Mesendoderm (in vitro differentiated cells): ENCODE measurements around the gene TRIM41.
"Not testable (repeated sequence)": the region's sequence is repeated elsewhere in the genome, so short reads cannot be mapped to it uniquely, and the experiment has no call there.

Experiments used
- DNase-seq: peaks from one replicate; pipeline ENCODE4 v3.0.0; 2013
- H2AK5ac ChIP-seq: 2 replicates; pipeline ENCODE4 v1.6.1; 2013; ENCODE audit warnings: low read length, inconsistent platforms
- H2BK120ac ChIP-seq: 2 replicates; pipeline ENCODE4 v1.6.1; 2013; ENCODE audit warnings: low read depth, mild to moderate bottlenecking, low read length, moderate library complexity, mixed read lengths
- H2BK15ac ChIP-seq: replicated peaks from 2 replicates; pipeline ENCODE4 v1.6.1; 2013; ENCODE audit warnings: low read depth, mild to moderate bottlenecking, moderate library complexity
- H2BK5ac ChIP-seq: 2 replicates; pipeline ENCODE4 v1.6.1; 2013; ENCODE audit warnings: low read length, inconsistent platforms
- H3K18ac ChIP-seq: 2 replicates; pipeline ENCODE4 v1.6.1; 2013; ENCODE audit warnings: mild to moderate bottlenecking, low read length, mixed read lengths
- H3K23ac ChIP-seq: one replicate; pipeline ENCODE4 v1.6.1; 2013; ENCODE audit warnings: low read length
- H3K27ac ChIP-seq: 2 replicates; pipeline ENCODE4 v1.5.1; 2013; ENCODE audit warnings: low read depth, mild to moderate bottlenecking, inconsistent platforms, low read length, moderate library complexity
- H3K27me3 ChIP-seq: 2 replicates; pipeline ENCODE4 v1.6.1; 2013; ENCODE audit warnings: low read length, control low read depth, mild to moderate bottlenecking, inconsistent platforms; ENCODE audit not compliant: insufficient read depth, poor library complexity
- H3K36me3 ChIP-seq: 2 replicates; pipeline ENCODE4 v1.6.1; 2013; ENCODE audit warnings: low read length, inconsistent platforms; ENCODE audit not compliant: control insufficient read depth, insufficient read depth
- H3K4ac ChIP-seq: one replicate; pipeline ENCODE4 v1.6.1; 2013; ENCODE audit warnings: low read depth, mild to moderate bottlenecking, low read length, moderate library complexity
- H3K4me1 ChIP-seq: 2 replicates; pipeline ENCODE4 v1.6.1; 2013; ENCODE audit warnings: low read depth, low read length, inconsistent platforms; ENCODE audit not compliant: control insufficient read depth
- H3K4me2 ChIP-seq: 2 replicates; pipeline ENCODE4 v1.6.1; 2013; ENCODE audit warnings: low read length
- H3K4me3 ChIP-seq: 2 replicates; pipeline ENCODE4 v1.5.1; 2013; ENCODE audit warnings: mild to moderate bottlenecking, low read length
- H3K56ac ChIP-seq: one replicate; pipeline ENCODE4 v1.6.1; 2013; ENCODE audit warnings: low read length
- H3K79me1 ChIP-seq: 2 replicates; pipeline ENCODE4 v1.6.1; 2013; ENCODE audit warnings: low read length, inconsistent platforms
- H3K79me2 ChIP-seq: 2 replicates; pipeline ENCODE4 v1.6.1; 2013; ENCODE audit warnings: mild to moderate bottlenecking, low read length; ENCODE audit not compliant: control insufficient read depth, insufficient read depth
- H3K9ac ChIP-seq: 2 replicates; pipeline ENCODE4 v1.6.1; 2013; ENCODE audit warnings: low read length, inconsistent platforms
- H4K5ac ChIP-seq: one replicate; pipeline ENCODE4 v1.6.1; 2013; ENCODE audit warnings: low read length
- H4K8ac ChIP-seq: one replicate; pipeline ENCODE4 v1.6.1; 2013; ENCODE audit warnings: low read depth, mild to moderate bottlenecking, control low read depth, low read length, moderate library complexity
- WGBS: extraction: QIAGEN DNeasy Blood & Tissue Kit; methylation state at CpG from one replicate; pipeline ENCODE4 v1.1.7; 2013; ENCODE audit warnings: low lambda C conversion rate, missing lambda C conversion rate; ENCODE audit not compliant: insufficient coverage; ENCODE audit errors: extremely low coverage; 5-methylcytosine and 5-hydroxymethylcytosine counted together

Gene TRIM41

DNA sequence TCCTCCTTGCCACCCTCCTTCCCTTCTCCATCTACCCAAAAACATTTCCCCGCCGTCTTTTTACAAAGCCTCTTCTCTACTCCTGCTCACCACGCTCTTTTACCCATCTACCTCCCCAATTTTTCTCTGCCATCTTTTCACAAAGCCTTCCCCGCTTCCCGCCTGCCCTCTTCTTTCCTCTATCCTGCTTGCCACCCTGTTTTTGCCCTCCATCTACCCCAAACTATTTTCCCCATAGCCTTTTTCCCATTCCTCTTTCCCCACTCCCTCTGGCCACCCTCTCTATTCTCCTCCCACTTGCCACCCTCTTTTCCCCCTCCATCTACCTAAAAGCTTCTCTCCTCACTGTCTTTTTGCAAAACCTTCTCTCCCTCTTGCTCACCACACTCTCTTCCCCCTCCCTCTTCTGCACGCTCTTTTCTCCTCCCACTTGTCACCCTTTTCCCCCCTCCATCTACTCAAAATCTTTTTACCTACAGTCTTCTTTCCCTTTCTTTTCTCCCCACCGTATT is 57.2 kb downstream of the TRIM41 start:
- Histone ChIP-seq H3K18ac (no peak overlapping the region), H3K23ac (no peak overlapping the region), H2BK15ac (no peak overlapping the region), H4K8ac (no peak overlapping the region), H3K4me2 (peak overlapping the region; percentile 56), H2BK5ac (no peak overlapping the region), H3K4me3 (no peak overlapping the region), H3K4ac (no peak overlapping the region), H4K5ac (no peak overlapping the region), H3K9ac (peak overlapping the region; percentile 85), H3K4me1 (no peaks in the 10 kb centered on the region), H2BK120ac (no peak overlapping the region), H3K27ac (no peak overlapping the region), H3K79me1 (peaks cover 2% of the 10 kb centered on the region), H2AK5ac (no peak overlapping the region), H3K27me3 (no peaks in the 10 kb centered on the region), H3K56ac (peak overlapping the region; percentile 60), H3K36me3 (no peaks in the 10 kb centered on the region), H3K79me2 (peaks cover 6% of the 10 kb centered on the region)
- WGBS, result 97% methylated on average over 3 of the region's 7 CpGs
- DNase-seq, result peak; percentile 28

DNA sequence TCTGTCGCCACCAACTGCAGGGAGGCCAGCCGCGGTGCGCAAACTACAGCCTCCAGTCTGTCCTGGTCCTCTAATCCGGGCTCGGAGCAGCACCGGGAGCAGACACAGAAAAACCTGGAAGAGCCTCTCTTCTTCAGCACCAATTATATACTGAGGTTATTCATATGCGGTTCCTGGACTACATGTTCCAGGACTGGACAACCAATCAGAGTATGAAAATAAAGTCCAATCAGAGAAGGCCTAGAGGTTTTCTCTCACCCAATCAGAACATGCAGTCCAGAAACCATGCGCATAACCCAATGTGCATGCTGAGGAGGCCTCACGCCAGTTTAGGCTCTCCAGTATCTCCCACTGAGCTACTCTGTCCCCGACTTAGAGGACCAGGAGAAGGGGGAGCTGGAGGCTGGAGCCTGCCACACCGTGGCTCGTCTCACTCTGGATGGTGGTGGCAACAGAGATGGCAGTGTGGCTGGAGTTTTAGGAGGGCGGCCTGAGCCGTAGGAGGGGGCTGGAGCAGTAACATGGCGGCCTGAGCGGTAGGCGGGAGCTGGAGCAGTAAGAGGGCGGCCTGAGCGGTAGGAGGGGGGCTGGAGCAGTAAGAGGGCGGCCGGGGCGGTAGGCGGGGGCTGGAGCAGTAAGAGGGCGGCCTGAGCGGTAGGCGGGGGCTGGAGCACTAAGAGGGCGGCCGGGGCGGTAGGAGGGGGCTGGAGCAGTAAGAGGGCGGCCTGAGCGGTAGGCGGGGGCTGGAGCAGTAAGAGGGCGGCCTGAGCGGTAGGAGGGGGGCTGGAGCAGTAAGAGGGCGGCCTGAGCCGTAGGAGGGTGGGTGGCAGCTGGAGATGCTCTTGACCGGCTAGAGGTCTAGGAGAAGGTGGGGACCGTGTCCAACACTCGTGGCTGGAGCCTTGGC is 58.2 kb downstream of the TRIM41 start:
- peak overlapping the region; percentile 88 for H3K9ac ChIP-seq
- peak overlapping the region; percentile 83 for H3K4me3 ChIP-seq
- H3K23ac ChIP-seq, result no peak overlapping the region
- H4K5ac ChIP-seq, result no peak overlapping the region
- WGBS, result no CpG with 5 or more reads among the region's 40 CpGs
- H3K4me1 ChIP-seq, result no peaks in the 10 kb centered on the region
- no peak overlapping the region for H3K18ac ChIP-seq
- peaks cover 2% of the 10 kb centered on the region for H3K79me1 ChIP-seq
- no peak overlapping the region for H4K8ac ChIP-seq
- peak overlapping the region; percentile 93 for H3K56ac ChIP-seq
- peak; percentile 99 for DNase-seq
- H2BK5ac ChIP-seq, result peak overlapping the region; percentile 82
- H2BK15ac ChIP-seq, result no peak overlapping the region
- no peaks in the 10 kb centered on the region for H3K27me3 ChIP-seq
- H3K4ac ChIP-seq, result no peak overlapping the region
- H3K4me2 ChIP-seq, result peak overlapping the region; percentile 87
- H2BK120ac ChIP-seq, result no peak overlapping the region
- H3K27ac ChIP-seq, result peak overlapping the region; percentile 61
- H3K36me3 ChIP-seq, result no peaks in the 10 kb centered on the region
- H2AK5ac ChIP-seq, result no peak overlapping the region
- peaks cover 8% of the 10 kb centered on the region for H3K79me2 ChIP-seq

GRCh38 chr5:181281984-181282316 is 58.9 kb downstream of the TRIM41 start:
- no CpG with 5 or more reads among the region's 18 CpGs for WGBS
- Histone ChIP-seq H3K9ac (peak overlapping the region; percentile 88), H3K36me3 (no peaks in the 10 kb centered on the region)

DNA sequence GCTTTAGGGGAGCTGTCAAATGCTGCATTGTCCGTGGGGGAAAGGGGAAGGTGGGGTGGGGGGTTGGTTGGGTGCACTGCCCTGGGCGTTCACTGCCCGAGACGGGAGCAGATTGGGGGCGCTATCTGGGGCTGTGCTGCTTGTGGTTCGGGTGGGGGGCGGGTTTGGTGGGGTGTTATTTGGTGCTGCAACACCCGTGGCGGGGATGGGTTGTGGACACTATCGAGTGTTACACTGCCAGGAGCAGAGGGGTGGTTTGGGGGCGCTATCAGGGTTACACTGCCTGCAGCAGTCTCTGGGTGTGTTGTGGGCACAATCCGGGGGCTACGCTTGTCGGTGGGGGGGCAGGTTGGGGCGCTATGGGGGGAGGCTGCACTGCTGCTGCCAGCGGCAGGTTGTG is 59.3 kb downstream of the TRIM41 start:
- not testable (repeated sequence) for H3K18ac ChIP-seq, H3K23ac ChIP-seq, H3K9ac ChIP-seq, H3K27me3 ChIP-seq, H2AK5ac ChIP-seq, H4K8ac ChIP-seq, H2BK120ac ChIP-seq, H2BK15ac ChIP-seq, H3K27ac ChIP-seq, H3K79me1 ChIP-seq, H3K4me2 ChIP-seq, H2BK5ac ChIP-seq, DNase-seq, H3K4me1 ChIP-seq, H4K5ac ChIP-seq, H3K4ac ChIP-seq, H3K36me3 ChIP-seq, H3K4me3 ChIP-seq
- WGBS, result no CpG with 5 or more reads among the region's 16 CpGs
- peak overlapping the region; percentile 93 for H3K56ac ChIP-seq
- H3K79me2 ChIP-seq, result peaks cover 11% of the 10 kb centered on the region

More at GRCh38 chr5:181281984-181282316, 58.9 kb downstream of the TRIM41 start:
- Histone ChIP-seq H3K79me2 (peaks cover 11% of the 10 kb centered on the region), H2BK15ac (no peak overlapping the region), H2AK5ac (no peak overlapping the region), H4K8ac (no peak overlapping the region), H4K5ac (no peak overlapping the region), H3K4me1 (no peaks in the 10 kb centered on the region), H3K79me1 (peaks cover 5% of the 10 kb centered on the region), H3K4me3 (peak overlapping the region; percentile 83), H3K4ac (no peak overlapping the region), H3K56ac (peak overlapping the region; percentile 93), H3K4me2 (peak overlapping the region; percentile 87), H3K23ac (no peak overlapping the region), H3K27ac (no peak overlapping the region), H3K27me3 (no peaks in the 10 kb centered on the region), H2BK120ac (no peak overlapping the region), H3K18ac (no peak overlapping the region), H2BK5ac (no peak overlapping the region)
- no peak for DNase-seq

GRCh38 chr5:181282874-181283273 is 59.8 kb downstream of the TRIM41 start:
- H2BK120ac ChIP-seq, result no peak overlapping the region
- H2BK5ac ChIP-seq, result no peak overlapping the region
- no peak overlapping the region for H2BK15ac ChIP-seq
- no peak overlapping the region for H3K9ac ChIP-seq
- H3K4ac ChIP-seq, result no peak overlapping the region
- H3K4me1 ChIP-seq, result no peaks in the 10 kb centered on the region
- peaks cover 11% of the 10 kb centered on the region for H3K79me2 ChIP-seq
- no peak overlapping the region for H2AK5ac ChIP-seq
- no peak overlapping the region for H4K5ac ChIP-seq
- no peaks in the 10 kb centered on the region for H3K27me3 ChIP-seq
- WGBS, result no CpG with 5 or more reads among the region's 7 CpGs
- H3K56ac ChIP-seq, result no peak overlapping the region
- H3K79me1 ChIP-seq, result peaks cover 5% of the 10 kb centered on the region
- no peak overlapping the region for H3K27ac ChIP-seq
- no peak overlapping the region for H3K4me3 ChIP-seq
- H3K36me3 ChIP-seq, result no peaks in the 10 kb centered on the region
- H3K23ac ChIP-seq, result no peak overlapping the region
- H3K4me2 ChIP-seq, result no peak overlapping the region
- DNase-seq, result no peak
- no peak overlapping the region for H4K8ac ChIP-seq
- no peak overlapping the region for H3K18ac ChIP-seq
